WTC11 (cell line): ENCODE data around the gene SIKE1. TPM values are rescaled to one million over a fixed set of nuclear protein-coding genes. Genes with fewer than 3 reads are reported as not detected.
"Not testable (repeated sequence)": the region's sequence is repeated elsewhere in the genome, so short reads cannot be mapped to it uniquely, and the experiment has no call there.

ENCODE experiments used
- ATAC-seq: fragments of 200-7000 bp; cut with Tn5 transposase; 2 replicates; pipeline ENCODE4 v1.10.0; 2021; ENCODE audit warnings: mild to moderate bottlenecking, moderate library complexity
- CTCF ChIA-PET: fragments of 300-600 bp; sonication (Branson Sonifier 250); formaldehyde crosslinking; loops from one replicate; lab custom pipeline; 2021; ENCODE audit warnings: antibody characterized with exemption; lab: Charles Lee
- POLR2A ChIA-PET: fragments of 350-600 bp; sonication (Branson Sonifier 250); formaldehyde crosslinking; loops from one replicate; lab custom pipeline; 2021; ENCODE audit warnings: antibody characterized with exemption; lab: Charles Lee
- DNase-seq: peaks from one replicate; pipeline ENCODE4 v3.0.0; 2021; ENCODE audit warnings: low spot score
- H3K27ac Mint-ChIP-seq: 2 replicates; pipeline ENCODE4 v1.8.0; 2021; ENCODE audit warnings: mixed read lengths
- H3K27me3 Mint-ChIP-seq: 2 replicates; pipeline ENCODE4 v1.8.0; 2021; ENCODE audit warnings: low read depth, mild to moderate bottlenecking, moderate library complexity, mixed read lengths
- H3K36me3 Mint-ChIP-seq: 2 replicates; pipeline ENCODE4 v1.8.0; 2021; ENCODE audit warnings: mixed read lengths
- H3K4me1 Mint-ChIP-seq: 2 replicates; pipeline ENCODE4 v1.8.0; 2022; ENCODE audit warnings: mixed read lengths
- H3K4me3 Mint-ChIP-seq: 2 replicates; pipeline ENCODE4 v1.8.0; 2021; ENCODE audit warnings: mild to moderate bottlenecking, moderate library complexity, mixed read lengths
- H3K9me3 Mint-ChIP-seq: 2 replicates; pipeline ENCODE4 v1.8.0; 2021; ENCODE audit warnings: mixed read lengths
- ATF3 ChIP-seq: sonication (generic); formaldehyde crosslinking; conservative IDR thresholded peaks from 2 replicates; pipeline ENCODE4 v1.8.1; 2022; ENCODE audit warnings: mild to moderate bottlenecking, missing genetic modification reagents
- CBFB ChIP-seq: sonication (generic); formaldehyde crosslinking; IDR thresholded peaks from 2 replicates; pipeline ENCODE4 v1.8.1; 2022; ENCODE audit warnings: mild to moderate bottlenecking, low read depth, missing genetic modification reagents
- CREM ChIP-seq: sonication (generic); formaldehyde crosslinking; IDR thresholded peaks from 2 replicates; pipeline ENCODE4 v1.8.1; 2022; ENCODE audit warnings: mild to moderate bottlenecking, missing genetic modification reagents, moderate library complexity
- ELF4 ChIP-seq: sonication (generic); formaldehyde crosslinking; IDR thresholded peaks from 2 replicates; pipeline ENCODE4 v1.8.1; 2022; ENCODE audit warnings: low read depth, mild to moderate bottlenecking, moderate library complexity, missing genetic modification reagents
- EMX1 ChIP-seq: fragments of 250-450 bp; sonication (Bioruptor Pico); IDR thresholded peaks from 2 replicates; pipeline ENCODE4 v1.8.0; 2021; ENCODE audit warnings: mild to moderate bottlenecking
- ESRRA ChIP-seq: sonication (generic); formaldehyde crosslinking; IDR thresholded peaks from 2 replicates; pipeline ENCODE4 v1.8.1; 2022; ENCODE audit warnings: mild to moderate bottlenecking, missing genetic modification reagents, borderline replicate concordance
- FOXP1 ChIP-seq: sonication (generic); formaldehyde crosslinking; IDR thresholded peaks from 2 replicates; pipeline ENCODE4 v1.8.0; 2022; ENCODE audit warnings: missing genetic modification reagents, mild to moderate bottlenecking, moderate library complexity, borderline replicate concordance
- GABPB1 ChIP-seq: sonication (generic); formaldehyde crosslinking; IDR thresholded peaks from 2 replicates; pipeline ENCODE4 v1.8.1; 2023; ENCODE audit warnings: mild to moderate bottlenecking, missing genetic modification reagents
- GTF2I ChIP-seq: fragments of 250-450 bp; sonication (Bioruptor Pico); conservative IDR thresholded peaks from 2 replicates; pipeline ENCODE4 v1.4.0; 2021; ENCODE audit warnings: mild to moderate bottlenecking
- HMGA2 ChIP-seq: fragments of 250-450 bp; sonication (Bioruptor Pico); IDR thresholded peaks from 2 replicates; pipeline ENCODE4 v1.4.0; 2021; ENCODE audit warnings: mild to moderate bottlenecking, moderate library complexity
- IRF2 ChIP-seq: sonication (generic); formaldehyde crosslinking; IDR thresholded peaks from 2 replicates; pipeline ENCODE4 v1.8.0; 2022; ENCODE audit warnings: low read depth, missing genetic modification reagents, borderline replicate concordance
- MLX ChIP-seq: sonication (generic); formaldehyde crosslinking; IDR thresholded peaks from 2 replicates; pipeline ENCODE4 v1.8.1; 2023; ENCODE audit warnings: mild to moderate bottlenecking, missing genetic modification reagents, moderate library complexity
- PRRX2 ChIP-seq: fragments of 250-450 bp; sonication (Bioruptor Pico); IDR thresholded peaks from 2 replicates; pipeline ENCODE4 v1.8.0; 2021; ENCODE audit warnings: mild to moderate bottlenecking
- RORB ChIP-seq: fragments of 250-450 bp; sonication (Bioruptor Pico); IDR thresholded peaks from 2 replicates; pipeline ENCODE4 v1.9.0; 2021; ENCODE audit warnings: mild to moderate bottlenecking
- SMAD4 ChIP-seq: sonication (generic); formaldehyde crosslinking; IDR thresholded peaks from 2 replicates; pipeline ENCODE4 v1.8.0; 2022; ENCODE audit warnings: mild to moderate bottlenecking, missing genetic modification reagents
- SP1 ChIP-seq: sonication (generic); formaldehyde crosslinking; conservative IDR thresholded peaks from 2 replicates; pipeline ENCODE4 v1.8.1; 2022; ENCODE audit warnings: missing genetic modification reagents
- TEAD4 ChIP-seq: sonication (generic); formaldehyde crosslinking; IDR thresholded peaks from 2 replicates; pipeline ENCODE4 v1.8.0; 2022; ENCODE audit warnings: mild to moderate bottlenecking, missing genetic modification reagents
- ZBTB21 ChIP-seq: sonication (generic); formaldehyde crosslinking; IDR thresholded peaks from 2 replicates; pipeline ENCODE4 v1.8.1; 2023; ENCODE audit warnings: mild to moderate bottlenecking, missing genetic modification reagents, borderline replicate concordance
- ZBTB43 ChIP-seq: sonication (generic); formaldehyde crosslinking; IDR thresholded peaks from 2 replicates; pipeline ENCODE4 v1.8.1; 2023; ENCODE audit warnings: mild to moderate bottlenecking, missing genetic modification reagents
- ZNF317 ChIP-seq: sonication (generic); formaldehyde crosslinking; IDR thresholded peaks from 2 replicates; pipeline ENCODE4 v1.8.1; 2023; ENCODE audit warnings: low read depth, mild to moderate bottlenecking, moderate library complexity, missing genetic modification reagents, borderline replicate concordance
- ZNF671 ChIP-seq: fragments of 250-450 bp; sonication (Bioruptor Pico); IDR thresholded peaks from 2 replicates; pipeline ENCODE4 v1.8.0; 2021; ENCODE audit warnings: mild to moderate bottlenecking
- total RNA-seq: library from RNA; stranded (reverse); gene quantifications from 3 replicates; pipeline ENCODE4 v1.2.3, GENCODE V29; 2021

The SIKE1 gene
- total RNA-seq, 1 experiment from 2014 or later = 68.7 TPM

GRCh38 chr1:114828251-114828650 lies 47.8 kb upstream of the SIKE1 start:
- ATAC-seq (no peak), DNase-seq (no peak)
- Mint-ChIP-seq H3K9me3 (peaks cover 31% of the 10 kb centered on the region), H3K36me3 (peaks cover 17% of the 10 kb centered on the region), H3K4me1 (peaks cover 10% of the 10 kb centered on the region)
- CTCF ChIA-PET = no interaction called here
- TF ChIP-seq CBFB (CRISPR knock-in tag) (no peak), ZBTB21 (CRISPR knock-in tag) (no peak), SMAD4 (CRISPR knock-in tag) (no peak), FOXP1 (CRISPR knock-in tag) (no peak), HMGA2 (CRISPR knock-in tag) (no peak), GTF2I (no peak)
- TF ChIP-seq, all 79 proteins: peak for 0
- Mint-ChIP-seq H3K27me3 (peaks cover 10% of the 10 kb centered on the region), H3K27ac (no peak overlapping the region), H3K4me3 (no peak overlapping the region)
- POLR2A ChIA-PET = no interaction called here

GRCh38 chr1:114821978-114822377 lies 41.5 kb upstream of the SIKE1 start:
- H3K9me3 Mint-ChIP-seq = peaks cover 72% of the 10 kb centered on the region
- ChIA-PET CTCF (no interaction called here), POLR2A (no interaction called here)
- no peak overlapping the region for H3K4me3 Mint-ChIP-seq
- H3K27me3 Mint-ChIP-seq = peaks cover 10% of the 10 kb centered on the region
- H3K27ac Mint-ChIP-seq = no peak overlapping the region
- peaks cover 27% of the 10 kb centered on the region for H3K36me3 Mint-ChIP-seq
- ATAC-seq (no peak), DNase-seq (no peak)
- TF ChIP-seq SP1 (CRISPR knock-in tag) (no peak), ZNF671 (CRISPR knock-in tag) (no peak), ELF4 (CRISPR knock-in tag) (no peak), SMAD4 (CRISPR knock-in tag) (no peak), ESRRA (CRISPR knock-in tag) (no peak), EMX1 (CRISPR knock-in tag) (no peak), MLX (CRISPR knock-in tag) (no peak), IRF2 (no peak), ZNF317 (no peak), RORB (CRISPR knock-in tag) (no peak)
- H3K4me1 Mint-ChIP-seq = no peaks in the 10 kb centered on the region

GRCh38 chr1:114820392-114820791 lies 39.9 kb upstream of the SIKE1 start:
- H3K27ac Mint-ChIP-seq = no peak overlapping the region
- CTCF ChIA-PET = no interaction called here

GRCh38 chr1:114819869-114820268 lies 39.4 kb upstream of the SIKE1 start:
- TF ChIP-seq ATF3 (CRISPR knock-in tag) (no peak), GABPB1 (CRISPR knock-in tag) (peak; percentile 55)
- Mint-ChIP-seq H3K36me3 (peaks cover 24% of the 10 kb centered on the region), H3K9me3 (peaks cover 55% of the 10 kb centered on the region), H3K27ac (no peak overlapping the region), H3K4me1 (no peaks in the 10 kb centered on the region), H3K27me3 (peaks cover 7% of the 10 kb centered on the region), H3K4me3 (no peak overlapping the region)
- ATAC-seq (no peak), DNase-seq (no peak)
- ChIA-PET POLR2A (no interaction called here), CTCF (no interaction called here)

More at GRCh38 chr1:114820392-114820791, 39.9 kb upstream of the SIKE1 start:
- TF ChIP-seq TEAD4 (CRISPR knock-in tag) (no peak), CREM (no peak), PRRX2 (CRISPR knock-in tag) (no peak), ZBTB43 (no peak)
- TF ChIP-seq, all 79 proteins: peak for 0
- no peak for ATAC-seq
- H3K27me3 Mint-ChIP-seq = peaks cover 10% of the 10 kb centered on the region
- no peaks in the 10 kb centered on the region for H3K4me1 Mint-ChIP-seq
- H3K36me3 Mint-ChIP-seq = peaks cover 27% of the 10 kb centered on the region
- H3K9me3 Mint-ChIP-seq = peaks cover 60% of the 10 kb centered on the region
- H3K4me3 Mint-ChIP-seq = no peak overlapping the region
- DNase-seq = no peak
- POLR2A ChIA-PET = no interaction called here

- DNase-seq, H3K9me3 Mint-ChIP-seq, H3K27me3 Mint-ChIP-seq, CTCF ChIA-PET, H3K36me3 Mint-ChIP-seq, H3K4me1 Mint-ChIP-seq, POLR2A ChIA-PET, H3K4me3 Mint-ChIP-seq, H3K27ac Mint-ChIP-seq, ATAC-seq: not testable (repeated sequence)
These were observed 24.0 kb upstream of the SIKE1 start for GRCh38 chr1:114804449-114804848.
